Measurements from ENCODE around the gene LDLRAD1.

DNA sequence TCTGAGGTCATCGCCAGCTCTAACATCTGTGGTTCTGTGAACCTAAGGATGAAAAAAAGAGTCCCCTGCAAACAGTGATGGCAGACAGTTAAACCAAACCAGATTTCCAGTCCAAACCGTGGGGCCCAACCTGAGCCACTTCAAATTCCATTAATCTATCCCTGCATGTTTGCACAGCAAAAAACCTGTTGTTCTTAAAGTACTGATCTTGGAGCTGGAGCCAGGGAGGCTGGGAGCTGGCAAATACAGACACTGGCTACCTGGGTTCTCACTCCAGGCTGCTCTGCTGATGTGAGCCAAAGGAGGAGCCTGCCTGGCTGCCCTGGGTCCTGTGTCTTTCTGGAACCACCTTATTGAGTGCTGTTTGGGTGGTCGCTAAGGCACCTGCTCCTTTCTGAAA is 16.4 kb downstream of the LDLRAD1 start:
- TF ChIP-seq EZH2phosphoT487 (IDR thresholded peaks at IDR 0.05; ENCODE audit: insufficient read depth, low read depth) (no peak), EZH2 (IDR thresholded peaks at IDR 0.05; ENCODE audit: insufficient read depth, poor library complexity, severe bottlenecking) (no peak)

All from GM23248 (cell line).